GM21528 (cell line): ENCODE results near the gene UTRN.
A peak's percentile ranks its signal among the peaks of the same experiment; 100 is the strongest.

Source experiments
- ATAC-seq: cut with Tn5 transposase; IDR thresholded peaks from one replicate; pipeline ENCODE4 v1.9.1; 2021; ENCODE audit warnings: mild to moderate bottlenecking, moderate library complexity; ENCODE audit not compliant: unreplicated experiment, low FRiP score

Gene UTRN

GRCh38 chr6:144279484-144280150 lies 5.5 kb upstream of the UTRN start:
- ATAC-seq, result no peak

GRCh38 chr6:144283646-144284477 lies 1.3 kb upstream of the UTRN start:
- no peak for ATAC-seq

GRCh38 chr6:144284478-144284782 lies 705 bp upstream of the UTRN start:
- no peak for ATAC-seq

GRCh38 chr6:144285548-144285797 lies 338 bp downstream of the UTRN start:
- ATAC-seq, result peak; percentile 18

GRCh38 chr6:144285798-144286502 lies 815 bp downstream of the UTRN start:
- peak; percentile 42 for ATAC-seq

- ATAC-seq, result no peak
These were observed 1.6 kb downstream of the UTRN start for GRCh38 chr6:144286503-144287393.

- ATAC-seq, result no peak
These were observed 3.9 kb downstream of the UTRN start for GRCh38 chr6:144289006-144289405.

GRCh38 chr6:144292372-144292771 lies 7.2 kb downstream of the UTRN start:
- ATAC-seq, result no peak

- no peak for ATAC-seq
These were observed 8.9 kb downstream of the UTRN start for GRCh38 chr6:144294016-144294415.

GRCh38 chr6:144295211-144295610 lies 10.1 kb downstream of the UTRN start:
- no peak for ATAC-seq

- ATAC-seq, result no peak
These were observed 11.0 kb downstream of the UTRN start for GRCh38 chr6:144295981-144296767.

GRCh38 chr6:144296973-144297372 lies 11.8 kb downstream of the UTRN start:
- no peak for ATAC-seq

- no peak for ATAC-seq
These were observed 12.5 kb downstream of the UTRN start for GRCh38 chr6:144297511-144298100.

GRCh38 chr6:144298194-144298593 lies 13.1 kb downstream of the UTRN start:
- ATAC-seq, result no peak

GRCh38 chr6:144298916-144299315 lies 13.8 kb downstream of the UTRN start:
- ATAC-seq, result no peak

- ATAC-seq, result no peak
These were observed 17.7 kb downstream of the UTRN start for GRCh38 chr6:144302701-144303372.

GRCh38 chr6:144304223-144304848 lies 19.2 kb downstream of the UTRN start:
- ATAC-seq, result no peak

- peak; percentile 37 for ATAC-seq
These were observed 20.4 kb downstream of the UTRN start for GRCh38 chr6:144305567-144305966.

GRCh38 chr6:144305985-144306384 lies 20.9 kb downstream of the UTRN start:
- peak; percentile 95 for ATAC-seq
